H1 (cell line): ENCODE measurements around the gene PDK3. TPM values are rescaled to one million over a fixed set of nuclear protein-coding genes. Genes with fewer than 3 reads are reported as not detected.

Experiments
- CEBPB ChIP-seq: IDR thresholded peaks from 2 replicates; pipeline ENCODE4 v1.6.1; 2012; ENCODE audit warnings: low read depth, low read length
- CHD7 ChIP-seq: fragments of 300-600 bp; sonication (generic); IDR thresholded peaks from 2 replicates; pipeline ENCODE4 v1.7.1; 2012; ENCODE audit warnings: low read length, moderate library complexity, mild to moderate bottlenecking, inconsistent platforms; ENCODE audit not compliant: insufficient replicate concordance
- GTF2F1 ChIP-seq: IDR thresholded peaks from 2 replicates; pipeline ENCODE4 v1.6.1; 2012; ENCODE audit warnings: low read depth, low read length, improper control_type of control experiment, borderline replicate concordance
- KDM1A ChIP-seq: fragments of 200-600, 300-600 bp; sonication (generic); IDR thresholded peaks from 2 replicates; pipeline ENCODE4 v1.7.1; 2016; ENCODE audit warnings: mild to moderate bottlenecking, low read length, borderline replicate concordance
- RFX5 ChIP-seq: IDR thresholded peaks from 2 replicates; pipeline ENCODE4 v1.6.1; 2011; ENCODE audit warnings: low read depth, low read length, improper control_type of control experiment, borderline replicate concordance
- SAP30 ChIP-seq: fragments of 300-600 bp; sonication (generic); IDR thresholded peaks from 2 replicates; pipeline ENCODE4 v1.7.1; 2012; ENCODE audit warnings: low read length, moderate library complexity, mild to moderate bottlenecking, inconsistent platforms; ENCODE audit not compliant: insufficient read depth, insufficient replicate concordance
- USF2 ChIP-seq: IDR thresholded peaks from 2 replicates; pipeline ENCODE4 v1.6.1; 2011; ENCODE audit warnings: low read length, improper control_type of control experiment
- polyA plus RNA-seq, 7 experiments: library from polyadenylated mRNA; depleted of rRNA in 3 of 7; stranded (reverse) in 5 of 7; unstranded in 2 of 7; fragments of >200 nt in 5 of 7; fragments of 200-250 nt in 2 of 7; gene quantifications; 1 replicate in 5 of 7; 2 replicates in 1 of 7; 4 replicates in 1 of 7; pipeline versions ENCODE4 v1.2.1 to v1.2.3, GENCODE V29; 2011 to 2013; ENCODE audit warnings: missing spikeins in 2 of 7, mixed read lengths in 2 of 7
- total RNA-seq: library from RNA; stranded (reverse); fragmentation: NEBNext Ultra II Directional; extraction: Animal tissue kit (Norgen Biotek cat#: 25700); gene quantifications from 2 replicates; pipeline ENCODE4 v1.2.1, GENCODE V29; 2021

PDK3 gene
- total and polyA plus RNA-seq, 2 of the 8 experiments (the other 6 are each of a cell fraction or from before 2014, with no cell fraction given): 22.5 to 25.5 TPM

GRCh38 chrX:24494647-24495075, 29.6 kb downstream of the PDK3 start (continued):
- TF ChIP-seq CHD7 (no peak), KDM1A (no peak), CEBPB (no peak), RFX5 (no peak), SAP30 (no peak), USF2 (no peak), GTF2F1 (no peak)
